Caco-2 (cell line): ENCODE data around the gene MRPL24. TPM values are rescaled to one million over a fixed set of nuclear protein-coding genes. Genes with fewer than 3 reads are reported as not detected.
A peak's percentile ranks its signal among the peaks of the same experiment; 100 is the strongest.

Experiments
- BruUV-seq: library from RNA; stranded (reverse); fragments of 400-500 nt; replicated peaks from 2 replicates; lab custom pipeline; 2021; lab: Mats Ljungman, UMichigan
- CTCF ChIA-PET: fragments of 300-600 bp; sonication (Branson Sonifier 250); formaldehyde crosslinking; loops from one replicate; lab custom pipeline; 2022; ENCODE audit warnings: antibody characterized with exemption; lab: Charles Lee
- POLR2A ChIA-PET: fragments of 300-600 bp; sonication (Branson Sonifier 250); formaldehyde crosslinking; loops from one replicate; lab custom pipeline; 2022; ENCODE audit warnings: antibody characterized with exemption; lab: Charles Lee
- DNase-seq, 2 experiments: peaks; one replicate each; pipeline versions ENCODE4 v3.0.0 to v3.0.0-alpha.2; 2020 to 2022
- H3K27me3 ChIP-seq: replicated peaks from 2 replicates; pipeline ENCODE4 v1.6.0; 2011; ENCODE audit warnings: low read length; ENCODE audit not compliant: control insufficient read depth, insufficient read depth
- H3K36me3 ChIP-seq: 2 replicates; pipeline ENCODE4 v1.5.1; 2011; ENCODE audit warnings: low read length; ENCODE audit not compliant: control insufficient read depth, insufficient read depth
- H3K4me1 ChIP-seq: fragments of 250-450 bp; sonication (Bioruptor Pico); 2 replicates; pipeline ENCODE4 v1.5.1; 2020; ENCODE audit warnings: mild to moderate bottlenecking
- H3K4me3 ChIP-seq: 2 replicates; pipeline ENCODE4 v1.5.1; 2011; ENCODE audit warnings: low read depth, mild to moderate bottlenecking, control low read depth, low read length
- H3K9me3 ChIP-seq: fragments of 250-450 bp; sonication (Bioruptor Pico); 2 replicates; pipeline ENCODE4 v1.5.1; 2020; ENCODE audit warnings: mild to moderate bottlenecking, moderate library complexity
- H3K27ac Mint-ChIP-seq: one replicate; pipeline ENCODE4 v1.8.0; 2022; ENCODE audit warnings: mixed read lengths; ENCODE audit not compliant: unreplicated experiment
- H3K27me3 Mint-ChIP-seq: one replicate; pipeline ENCODE4 v1.8.0; 2022; ENCODE audit warnings: mixed read lengths; ENCODE audit not compliant: insufficient read depth, unreplicated experiment
- H3K36me3 Mint-ChIP-seq: one replicate; pipeline ENCODE4 v1.8.0; 2022; ENCODE audit warnings: mild to moderate bottlenecking, mixed read lengths; ENCODE audit not compliant: insufficient read depth, unreplicated experiment
- H3K4me1 Mint-ChIP-seq: one replicate; pipeline ENCODE4 v1.8.0; 2022; ENCODE audit warnings: low read depth, mixed read lengths; ENCODE audit not compliant: unreplicated experiment
- H3K4me3 Mint-ChIP-seq: one replicate; pipeline ENCODE4 v1.8.0; 2022; ENCODE audit warnings: mild to moderate bottlenecking, moderate library complexity, mixed read lengths; ENCODE audit not compliant: unreplicated experiment
- H3K9me3 Mint-ChIP-seq: one replicate; pipeline ENCODE4 v1.8.0; 2022; ENCODE audit warnings: mixed read lengths; ENCODE audit not compliant: unreplicated experiment
- CTCF ChIP-seq, 2 experiments: fragments of 200-600 bp in 1 of 2; IDR thresholded peaks; 1 replicate in 1 of 2; 2 replicates in 1 of 2; pipeline versions ENCODE4 v1.5.1 to v1.8.0; 2011 to 2022; ENCODE audit warnings: antibody characterized with exemption in 1 of 2, control low read depth in 1 of 2, inconsistent platforms in 1 of 2, low read depth in 1 of 2, low read length in 1 of 2, mild to moderate bottlenecking in 1 of 2, moderate library complexity in 1 of 2; ENCODE audit not compliant: insufficient read depth in 1 of 2, severe bottlenecking in 1 of 2, unreplicated experiment in 1 of 2
- intact Hi-C: fragments of 100-400 bp; cut with micrococcal nuclease; formaldehyde crosslinking; loops from one replicate; pipeline ENCODE4 v1.10.0; 2022; ENCODE audit not compliant: unreplicated experiment
- total RNA-seq: library from RNA; stranded (reverse); gene quantifications from 2 replicates; pipeline ENCODE4 v1.2.3, GENCODE V29; 2022

MRPL24 gene
- total RNA-seq, 1 experiment from 2014 or later, result 52.6 TPM

GRCh38 chr1:156748670-156749418 is 8.0 kb upstream of the MRPL24 start:
- Mint-ChIP-seq H3K27me3 (no peaks in the 10 kb centered on the region), H3K27ac (peak overlapping the region; percentile 100), H3K4me3 (peak overlapping the region; percentile 79), H3K4me1 (peaks cover 31% of the 10 kb centered on the region), H3K36me3 (peaks cover 54% of the 10 kb centered on the region), H3K9me3 (no peaks in the 10 kb centered on the region)
- intact Hi-C loops, result no loop called here
- no peaks in the 10 kb centered on the region for H3K27me3 ChIP-seq
- POLR2A ChIA-PET, result no interaction called here
- CTCF ChIA-PET, result interaction anchor here (0.6 to 1.9 kb wide), 2 partner anchors 22 to 58 kb away, joined by 3 to 10 read pairs; no protein-coding TSS in a partner anchor
- no peak for DNase-seq
- BruUV-seq, result no TSS peak
- H3K4me3 ChIP-seq, result peak overlapping the region; percentile 55
- no peak for TF ChIP-seq CTCF (IDR thresholded peaks at IDR 0.05; ENCODE audit: insufficient read depth in 1 of 2, low read depth in 1 of 2, low read length in 1 of 2, severe bottlenecking in 1 of 2, unreplicated experiment in 1 of 2)
- no peaks in the 10 kb centered on the region for H3K9me3 ChIP-seq
- peaks cover 10% of the 10 kb centered on the region for H3K36me3 ChIP-seq
- peaks cover 44% of the 10 kb centered on the region for H3K4me1 ChIP-seq

GRCh38 chr1:156747742-156748669 is 7.1 kb upstream of the MRPL24 start:
- intact Hi-C loops, result loop anchor here (2.0 kb wide), 1 partner anchor 19 kb away; the partner anchor contains the start of genes ISG20L2 and METTL25B
- ChIA-PET CTCF (interaction anchor here (0.6 to 1.9 kb wide), 4 partner anchors 20 to 59 kb away, joined by 3 to 11 read pairs (median 10); partner anchors contain the start of genes ISG20L2 and METTL25B), POLR2A (interaction anchor here (1.6 to 2.8 kb wide), 2 partner anchors 19 to 20 kb away, joined by 13 to 32 read pairs; partner anchors contain the start of genes ISG20L2, METTL25B and PRCC)
- H3K27me3 ChIP-seq, result no peaks in the 10 kb centered on the region
- Mint-ChIP-seq H3K9me3 (no peaks in the 10 kb centered on the region), H3K36me3 (peaks cover 62% of the 10 kb centered on the region), H3K4me3 (peak overlapping the region; percentile 79), H3K27ac (peak overlapping the region; percentile 100), H3K4me1 (peaks cover 34% of the 10 kb centered on the region), H3K27me3 (no peaks in the 10 kb centered on the region)
- DNase-seq, result no peak
- no peaks in the 10 kb centered on the region for H3K9me3 ChIP-seq
- peaks cover 14% of the 10 kb centered on the region for H3K36me3 ChIP-seq
- H3K4me1 ChIP-seq, result peaks cover 42% of the 10 kb centered on the region
- H3K4me3 ChIP-seq, result peak overlapping the region; percentile 55
- no peak for TF ChIP-seq CTCF (IDR thresholded peaks at IDR 0.05; ENCODE audit: insufficient read depth in 1 of 2, low read depth in 1 of 2, low read length in 1 of 2, severe bottlenecking in 1 of 2, unreplicated experiment in 1 of 2)
- no TSS peak for BruUV-seq
